Activated CD8-positive, alpha-beta memory T cell treated with anti-CD3 and anti-CD28 coated beads for 1 hour (primary cell): ENCODE results near the gene MTMR2.

Experiments used
- DNase-seq, 2 donors: peaks; one replicate each; pipeline ENCODE4 v3.0.0-alpha.2; 2020; ENCODE audit warnings: low read depth in 1 of 2; ENCODE audit errors: extremely low read depth in 1 of 2

MTMR2 gene

GRCh38 chr11:95918720-95919119 is 5.2 kb downstream of the MTMR2 start:
- no peak for DNase-seq

GRCh38 chr11:95918056-95918455 is 5.9 kb downstream of the MTMR2 start:
- DNase-seq: no peak

GRCh38 chr11:95917193-95918036 is 6.5 kb downstream of the MTMR2 start:
- DNase-seq: no peak

DNA sequence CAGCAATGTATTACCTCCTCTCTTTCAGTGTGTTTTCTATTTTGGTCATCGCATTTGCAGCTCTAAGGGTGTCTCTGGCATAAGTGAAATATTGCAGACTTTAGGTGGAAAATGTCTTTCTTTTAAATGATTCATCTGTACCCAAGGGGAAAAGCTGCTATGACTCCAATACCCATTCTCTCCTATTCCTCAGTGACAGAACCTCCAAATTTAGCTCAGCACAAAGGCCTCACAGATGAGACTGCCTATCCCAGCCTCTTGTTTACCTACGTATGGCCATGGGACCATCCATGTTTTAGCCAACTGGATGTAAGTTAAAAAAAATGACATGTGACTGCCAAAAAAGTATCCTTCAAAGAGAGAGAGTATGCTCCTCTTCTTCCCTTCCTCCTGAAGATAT is 7.9 kb downstream of the MTMR2 start:
- no peak for DNase-seq

DNA sequence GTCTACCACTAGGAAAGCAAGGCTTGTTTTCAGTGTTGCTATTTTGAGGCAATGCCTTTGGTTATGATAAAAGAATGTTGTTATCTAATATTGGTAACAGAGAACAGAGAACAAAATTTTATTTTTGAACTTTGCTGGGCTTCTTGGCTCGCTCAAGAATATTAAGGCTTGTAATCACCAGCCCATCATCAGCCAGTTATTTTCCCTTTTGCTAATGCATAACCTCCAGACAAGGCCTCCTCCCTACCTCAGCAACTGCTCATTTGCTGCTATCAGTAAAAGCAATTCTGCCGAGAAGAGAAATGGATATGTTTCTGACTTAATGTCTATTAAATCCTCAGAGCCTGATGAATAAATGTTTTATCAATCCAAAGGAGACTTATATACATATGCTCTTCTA is 8.9 kb downstream of the MTMR2 start:
- DNase-seq: no peak

- no peak for DNase-seq
Measured at GRCh38 chr11:95913830-95914615, 9.9 kb downstream of the MTMR2 start.

- no peak for DNase-seq
Measured at GRCh38 chr11:95912902-95913560, 10.9 kb downstream of the MTMR2 start.

- no peak for DNase-seq
Measured at GRCh38 chr11:95911369-95911759, 12.5 kb downstream of the MTMR2 start.

- no peak for DNase-seq
Measured at GRCh38 chr11:95910638-95911368, 13.1 kb downstream of the MTMR2 start.

GRCh38 chr11:95908826-95909225 is 15.1 kb downstream of the MTMR2 start:
- no peak for DNase-seq

- no peak for DNase-seq
Measured at GRCh38 chr11:95907476-95907875, 16.4 kb downstream of the MTMR2 start.

GRCh38 chr11:95904009-95904650 is 19.8 kb downstream of the MTMR2 start:
- DNase-seq: no peak

GRCh38 chr11:95898782-95899181 is 25.1 kb downstream of the MTMR2 start:
- no peak for DNase-seq

GRCh38 chr11:95897731-95898130 is 26.2 kb downstream of the MTMR2 start:
- DNase-seq: no peak

- DNase-seq: no peak
Measured at GRCh38 chr11:95895815-95896214, 28.1 kb downstream of the MTMR2 start.

- no peak for DNase-seq
Measured at GRCh38 chr11:95892892-95893570, 30.9 kb downstream of the MTMR2 start.

GRCh38 chr11:95892492-95892891 is 31.4 kb downstream of the MTMR2 start:
- DNase-seq: no peak

- DNase-seq: no peak
Measured at GRCh38 chr11:95891423-95892170, 32.3 kb downstream of the MTMR2 start.

DNA sequence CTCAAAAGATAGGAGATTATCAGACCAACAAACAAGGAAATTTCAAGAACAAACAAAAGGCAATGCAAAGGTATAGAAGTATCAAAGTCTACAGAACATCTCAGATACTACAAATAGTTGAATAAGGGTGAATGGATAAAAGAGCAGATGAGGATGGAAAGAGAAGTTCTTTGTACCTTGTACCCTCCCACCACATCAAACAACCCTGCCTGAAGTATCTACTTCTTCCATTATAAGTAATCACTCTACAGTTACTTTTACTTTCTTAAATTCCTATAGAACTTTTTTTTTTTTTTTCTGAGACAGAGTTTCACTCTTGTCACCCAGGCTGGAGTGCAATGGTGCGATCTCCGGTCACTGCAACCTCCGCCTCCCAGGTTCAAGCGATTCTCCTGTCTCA is 35.1 kb downstream of the MTMR2 start:
- DNase-seq: no peak
